ENCODE measurements around the gene AGAP1. TPM values are rescaled to one million over a fixed set of nuclear protein-coding genes. Genes with fewer than 3 reads are reported as not detected.

Gene AGAP1
- total RNA-seq, 1 donor from 2014 or later = 54.7 TPM

- no peak overlapping the region for H3K4me3 Mint-ChIP-seq
- no peak for DNase-seq (ENCODE audit: low read depth, low spot score)
- H3K9me3 Mint-ChIP-seq = no peaks in the 10 kb centered on the region
- TF ChIP-seq, protein P1, sequence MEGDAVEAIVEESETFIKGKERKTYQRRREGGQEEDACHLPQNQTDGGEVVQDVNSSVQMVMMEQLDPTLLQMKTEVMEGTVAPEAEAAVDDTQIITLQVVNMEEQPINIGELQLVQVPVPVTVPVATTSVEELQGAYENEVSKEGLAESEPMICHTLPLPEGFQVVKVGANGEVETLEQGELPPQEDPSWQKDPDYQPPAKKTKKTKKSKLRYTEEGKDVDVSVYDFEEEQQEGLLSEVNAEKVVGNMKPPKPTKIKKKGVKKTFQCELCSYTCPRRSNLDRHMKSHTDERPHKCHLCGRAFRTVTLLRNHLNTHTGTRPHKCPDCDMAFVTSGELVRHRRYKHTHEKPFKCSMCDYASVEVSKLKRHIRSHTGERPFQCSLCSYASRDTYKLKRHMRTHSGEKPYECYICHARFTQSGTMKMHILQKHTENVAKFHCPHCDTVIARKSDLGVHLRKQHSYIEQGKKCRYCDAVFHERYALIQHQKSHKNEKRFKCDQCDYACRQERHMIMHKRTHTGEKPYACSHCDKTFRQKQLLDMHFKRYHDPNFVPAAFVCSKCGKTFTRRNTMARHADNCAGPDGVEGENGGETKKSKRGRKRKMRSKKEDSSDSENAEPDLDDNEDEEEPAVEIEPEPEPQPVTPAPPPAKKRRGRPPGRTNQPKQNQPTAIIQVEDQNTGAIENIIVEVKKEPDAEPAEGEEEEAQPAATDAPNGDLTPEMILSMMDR (conservative IDR thresholded peaks at IDR 0.05) = no peak
- peaks cover 20% of the 10 kb centered on the region for H3K36me3 Mint-ChIP-seq (ENCODE audit: low read depth)
- H3K27ac Mint-ChIP-seq (ENCODE audit: unreplicated experiment) = no peak overlapping the region
- H3K27me3 Mint-ChIP-seq (ENCODE audit: low read depth) = no peaks in the 10 kb centered on the region
- H3K4me1 Mint-ChIP-seq = peaks cover 57% of the 10 kb centered on the region
Observed at GRCh38 chr2:235864302-235864701, 370.5 kb downstream of the AGAP1 start.

- H3K27me3 Mint-ChIP-seq (ENCODE audit: low read depth) = no peaks in the 10 kb centered on the region
- peaks cover 51% of the 10 kb centered on the region for H3K4me1 Mint-ChIP-seq
- H3K4me3 Mint-ChIP-seq = no peak overlapping the region
- TF ChIP-seq, protein P1 (conservative IDR thresholded peaks at IDR 0.05) = no peak
- H3K27ac Mint-ChIP-seq (ENCODE audit: unreplicated experiment) = no peak overlapping the region
- no peak for DNase-seq (ENCODE audit: low read depth, low spot score)
- no peaks in the 10 kb centered on the region for H3K9me3 Mint-ChIP-seq
- peaks cover 20% of the 10 kb centered on the region for H3K36me3 Mint-ChIP-seq (ENCODE audit: low read depth)
Observed at GRCh38 chr2:235864733-235865515, 371.1 kb downstream of the AGAP1 start.

DNA sequence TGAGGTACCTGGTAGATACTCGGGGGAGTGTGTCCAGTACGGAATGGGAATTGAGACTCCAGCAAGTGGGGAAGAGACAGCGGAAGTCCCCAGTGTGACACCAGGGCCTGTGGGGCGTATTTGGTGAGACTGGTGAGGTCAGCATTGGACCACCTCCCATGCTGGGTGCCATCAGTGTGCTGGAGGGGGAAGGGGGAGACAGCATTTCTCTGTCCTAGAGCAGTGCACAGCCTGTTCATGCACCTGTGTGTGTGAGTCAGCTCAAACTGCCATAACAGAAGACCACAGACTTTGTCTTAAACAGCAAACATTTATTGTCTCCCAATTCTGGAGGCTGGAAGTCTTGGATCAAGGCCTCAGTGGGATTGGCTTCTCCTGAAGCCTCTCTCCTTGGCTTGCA, 372.5 kb downstream of the AGAP1 start:
- TF ChIP-seq, protein P1 (conservative IDR thresholded peaks at IDR 0.05) = no peak
- H3K9me3 Mint-ChIP-seq = no peaks in the 10 kb centered on the region
- H3K4me1 Mint-ChIP-seq = peaks cover 40% of the 10 kb centered on the region
- no peak overlapping the region for H3K4me3 Mint-ChIP-seq
- H3K27ac Mint-ChIP-seq (ENCODE audit: unreplicated experiment) = no peak overlapping the region
- no peak for DNase-seq (ENCODE audit: low read depth, low spot score)
- H3K27me3 Mint-ChIP-seq (ENCODE audit: low read depth) = no peaks in the 10 kb centered on the region
- peaks cover 29% of the 10 kb centered on the region for H3K36me3 Mint-ChIP-seq (ENCODE audit: low read depth)

DNA sequence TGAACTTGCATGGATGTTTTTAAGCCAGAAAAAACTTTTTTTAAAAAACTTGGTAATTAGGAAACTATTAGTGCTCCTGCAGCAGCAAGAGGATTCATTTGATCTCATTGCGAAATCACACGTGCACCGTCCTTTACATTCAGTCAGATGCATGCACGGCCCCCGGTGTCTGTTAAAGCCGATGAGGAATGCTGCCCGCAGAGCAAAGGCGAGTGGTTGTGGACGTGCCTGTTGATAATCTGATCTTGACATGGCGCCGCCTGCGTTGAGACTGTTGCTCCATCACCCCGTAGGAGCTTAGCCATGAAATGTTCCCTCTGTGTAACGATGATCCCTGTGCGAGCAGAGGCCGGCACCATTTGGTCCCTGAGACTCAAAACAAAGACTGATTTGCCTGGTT, 374.4 kb downstream of the AGAP1 start:
- no peak for DNase-seq (ENCODE audit: low read depth, low spot score)
- Mint-ChIP-seq H3K9me3 (no peaks in the 10 kb centered on the region), H3K36me3 (ENCODE audit: low read depth) (peaks cover 30% of the 10 kb centered on the region), H3K27me3 (ENCODE audit: low read depth) (no peaks in the 10 kb centered on the region), H3K4me3 (no peak overlapping the region), H3K27ac (ENCODE audit: unreplicated experiment) (no peak overlapping the region), H3K4me1 (peaks cover 40% of the 10 kb centered on the region)
- TF ChIP-seq, protein P1 (conservative IDR thresholded peaks at IDR 0.05) = no peak

DNA sequence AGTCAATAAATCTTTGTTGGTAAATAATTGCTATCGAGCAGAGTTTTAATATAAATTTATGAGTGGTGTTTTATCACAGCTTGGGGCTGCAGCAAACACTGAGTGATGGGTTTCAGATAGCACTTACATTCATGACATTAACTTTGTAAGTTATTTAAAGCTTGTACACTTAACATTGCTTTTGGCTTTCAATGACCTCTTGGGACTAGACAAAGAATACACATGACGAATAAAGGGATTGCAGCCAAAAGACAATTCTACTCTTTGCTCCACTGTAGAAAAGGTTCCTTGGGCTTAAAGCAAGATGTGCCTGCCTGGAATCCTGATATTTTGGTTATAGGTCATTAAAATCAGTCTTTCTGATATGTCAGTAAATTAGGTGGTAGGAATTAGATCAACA, 374.8 kb downstream of the AGAP1 start:
- no peak overlapping the region for H3K4me3 Mint-ChIP-seq
- TF ChIP-seq, protein P1 (conservative IDR thresholded peaks at IDR 0.05) = no peak
- no peaks in the 10 kb centered on the region for H3K9me3 Mint-ChIP-seq
- H3K27ac Mint-ChIP-seq (ENCODE audit: unreplicated experiment) = no peak overlapping the region
- H3K36me3 Mint-ChIP-seq (ENCODE audit: low read depth) = peaks cover 29% of the 10 kb centered on the region
- no peak for DNase-seq (ENCODE audit: low read depth, low spot score)
- no peaks in the 10 kb centered on the region for H3K27me3 Mint-ChIP-seq (ENCODE audit: low read depth)
- peaks cover 38% of the 10 kb centered on the region for H3K4me1 Mint-ChIP-seq

All from neural crest cell (in vitro differentiated cells).